Tibial nerve (tissue), 4 donors: ENCODE measurements around the gene CASZ1. TPM values are rescaled to one million over a fixed set of nuclear protein-coding genes. Genes with fewer than 3 reads are reported as not detected.
A peak's percentile ranks its signal among the peaks of the same experiment; 100 is the strongest.

ENCODE experiments used
- DNase-seq, 2 donors: peaks; one replicate each; pipeline ENCODE4 v3.0.0-alpha.2; 2019; ENCODE audit warnings: low spot score in 2 of 2
- H3K27ac ChIP-seq, 4 donors: fragments of 200-600 bp; sonication (generic) in 3 of 4; one replicate each; pipeline ENCODE4 v1.5.1; 2017 to 2019; ENCODE audit warnings: mild to moderate bottlenecking in 1 of 4
- H3K27me3 ChIP-seq, 2 donors: fragments of 200-600 bp; sonication (generic) in 1 of 2; one replicate each; pipeline versions ENCODE4 v1.5.1 to v1.6.0; 2017 to 2019
- H3K36me3 ChIP-seq, 3 donors: fragments of 200-600 bp; sonication (generic); one replicate each; pipeline ENCODE4 v1.5.1; 2018 to 2019
- H3K4me1 ChIP-seq, 4 donors: fragments of 200-600 bp; sonication (generic) in 3 of 4; one replicate each; pipeline ENCODE4 v1.5.1; 2017 to 2019
- H3K4me3 ChIP-seq, 4 donors: fragments of 200-600 bp; sonication (generic) in 3 of 4; one replicate each; pipeline ENCODE4 v1.5.1; 2017 to 2019; ENCODE audit warnings: mild to moderate bottlenecking in 1 of 4, moderate library complexity in 1 of 4
- H3K9me3 ChIP-seq, 4 donors: fragments of 200-600 bp; sonication (generic) in 3 of 4; one replicate each; pipeline ENCODE4 v1.5.1; 2017 to 2019
- EP300 ChIP-seq, 2 donors: sonication (generic); formaldehyde crosslinking; IDR thresholded peaks; one replicate each; pipeline ENCODE4 v1.6.1; 2017; ENCODE audit warnings: antibody characterized with exemption in 2 of 2, mild to moderate bottlenecking in 1 of 2
- POLR2A ChIP-seq, 2 donors: fragments of 450-650 bp; IDR thresholded peaks; one replicate each; pipeline ENCODE4 v1.6.1; 2017; ENCODE audit warnings: antibody characterized with exemption in 2 of 2, mild to moderate bottlenecking in 2 of 2, moderate library complexity in 2 of 2
- WGBS, 2 donors: methylation state at CpG; one replicate each; pipeline ENCODE4 v1.1.5; 2018; 5-methylcytosine and 5-hydroxymethylcytosine counted together
- total RNA-seq, 4 donors: library from RNA; depleted of rRNA; stranded (reverse); fragments of >200 nt; gene quantifications; one replicate each; pipeline ENCODE4 v1.1.0, GENCODE V29; 2016
- TF ChIP-seq, protein P1 (sequence below), 5 experiments: fragments of 200-600 bp in 3 of 5; fragments of 450-650 bp in 2 of 5; sonication (generic) in 3 of 5; IDR thresholded peaks; one replicate each; pipeline ENCODE4 v1.5.1; 2016 to 2019; ENCODE audit warnings: antibody characterized with exemption in 5 of 5, mild to moderate bottlenecking in 3 of 5, moderate library complexity in 2 of 5

CASZ1 gene
- total RNA-seq, 4 donors from 2014 or later = 1.7 to 7.5 (median 5.1) TPM

DNA sequence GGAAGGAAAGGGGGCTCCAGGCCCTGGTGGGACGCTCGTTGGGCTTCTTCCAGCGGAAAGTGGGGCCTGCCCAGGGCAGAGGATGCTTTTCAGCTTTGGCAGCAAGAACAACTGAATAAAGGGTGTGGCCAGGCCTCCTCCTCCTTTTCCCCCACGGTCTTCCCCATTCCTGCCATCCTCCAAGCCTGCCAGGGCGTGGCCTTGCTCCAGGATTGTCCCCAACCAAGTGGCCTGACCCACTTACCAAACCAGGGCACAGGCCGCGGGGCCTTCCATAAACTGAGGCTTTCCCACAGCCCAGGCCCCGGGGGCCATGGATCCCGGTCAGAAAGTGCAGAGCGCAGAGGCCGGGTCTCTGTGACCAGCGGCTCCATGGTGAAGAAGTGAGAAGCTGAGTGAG lies 33.6 kb downstream of the CASZ1 start:
- Histone ChIP-seq H3K4me3 (no peak overlapping the region), H3K27ac (peak overlapping the region in 1 of 4 donors; percentile 9), H3K27me3 (no peaks in the 10 kb centered on the region), H3K4me1 (peaks cover 0 to 17% (median 3%) of the 10 kb centered on the region in 4 donors), H3K9me3 (no peaks in the 10 kb centered on the region), H3K36me3 (no peaks in the 10 kb centered on the region)
- no peak for TF ChIP-seq POLR2A (IDR thresholded peaks at IDR 0.05)
- TF ChIP-seq, protein P1, sequence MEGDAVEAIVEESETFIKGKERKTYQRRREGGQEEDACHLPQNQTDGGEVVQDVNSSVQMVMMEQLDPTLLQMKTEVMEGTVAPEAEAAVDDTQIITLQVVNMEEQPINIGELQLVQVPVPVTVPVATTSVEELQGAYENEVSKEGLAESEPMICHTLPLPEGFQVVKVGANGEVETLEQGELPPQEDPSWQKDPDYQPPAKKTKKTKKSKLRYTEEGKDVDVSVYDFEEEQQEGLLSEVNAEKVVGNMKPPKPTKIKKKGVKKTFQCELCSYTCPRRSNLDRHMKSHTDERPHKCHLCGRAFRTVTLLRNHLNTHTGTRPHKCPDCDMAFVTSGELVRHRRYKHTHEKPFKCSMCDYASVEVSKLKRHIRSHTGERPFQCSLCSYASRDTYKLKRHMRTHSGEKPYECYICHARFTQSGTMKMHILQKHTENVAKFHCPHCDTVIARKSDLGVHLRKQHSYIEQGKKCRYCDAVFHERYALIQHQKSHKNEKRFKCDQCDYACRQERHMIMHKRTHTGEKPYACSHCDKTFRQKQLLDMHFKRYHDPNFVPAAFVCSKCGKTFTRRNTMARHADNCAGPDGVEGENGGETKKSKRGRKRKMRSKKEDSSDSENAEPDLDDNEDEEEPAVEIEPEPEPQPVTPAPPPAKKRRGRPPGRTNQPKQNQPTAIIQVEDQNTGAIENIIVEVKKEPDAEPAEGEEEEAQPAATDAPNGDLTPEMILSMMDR (IDR thresholded peaks at IDR 0.05) = no peak
- TF ChIP-seq EP300 (IDR thresholded peaks at IDR 0.05) = no peak
- 82 to 83% methylated on average over 5 to 9 of the region's 12 CpGs for WGBS, 2 donors
- DNase-seq = no peak

DNA sequence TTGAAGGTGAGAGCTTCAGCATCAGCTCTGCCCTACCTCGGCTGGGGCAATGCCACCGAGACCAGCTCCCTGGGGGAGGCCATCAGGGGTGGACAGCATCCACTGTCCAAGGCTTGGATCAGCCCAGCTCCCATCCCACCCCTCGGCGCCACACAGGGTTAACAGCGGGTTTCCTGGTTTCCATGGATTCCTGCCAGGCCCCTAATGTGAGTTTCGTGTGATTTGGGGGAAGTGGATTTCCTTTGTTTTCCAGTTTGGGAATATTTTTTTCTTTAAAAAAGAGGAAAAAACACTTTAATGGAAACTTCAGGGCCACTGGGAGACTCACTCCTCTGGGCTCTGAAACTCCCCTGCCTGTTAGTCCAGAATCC lies 34.3 kb downstream of the CASZ1 start:
- H3K27ac ChIP-seq = peak overlapping the region in 2 of 4 donors; percentile 32 to 34

DNA sequence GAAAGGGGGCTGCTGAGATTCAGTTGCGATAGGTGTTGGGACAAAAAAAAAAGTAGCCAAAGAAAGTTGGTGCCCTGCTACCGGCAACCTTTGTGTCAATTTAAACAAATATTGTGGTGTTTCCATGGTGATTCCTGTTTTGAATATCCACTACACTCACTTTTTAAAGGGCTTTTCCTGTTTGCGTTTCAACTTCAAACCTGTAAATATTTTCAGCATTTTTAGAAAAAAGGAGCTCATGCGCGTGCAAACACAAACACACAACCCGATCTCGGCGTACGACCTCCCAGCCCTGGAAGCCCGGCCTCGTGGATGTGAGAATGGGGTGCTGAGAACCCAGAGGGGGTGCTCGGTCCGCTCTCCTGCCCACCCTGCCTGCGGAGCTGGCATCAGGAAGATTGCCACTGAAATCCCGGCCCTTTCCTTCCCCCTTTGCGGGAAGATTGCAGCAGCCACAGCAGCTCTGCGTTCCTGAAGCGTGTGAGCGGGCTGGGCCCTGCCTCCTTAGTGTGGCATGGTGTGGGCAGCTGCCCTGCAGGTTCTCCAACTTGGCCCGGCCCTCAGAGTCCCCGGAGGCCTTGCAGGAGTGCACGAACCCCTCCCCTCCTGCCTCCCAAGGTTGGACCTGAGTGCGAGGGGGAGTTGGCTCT lies 34.8 kb downstream of the CASZ1 start:
- Histone ChIP-seq H3K27ac (peak overlapping the region in 2 of 4 donors; percentile 32 to 34), H3K4me3 (no peak overlapping the region)
- WGBS, 2 donors = 54 to 60% methylated on average over 18 to 23 of the region's 23 CpGs

More for the DNA sequence above, 34.3 kb downstream of the CASZ1 start:
- Histone ChIP-seq H3K4me3 (no peak overlapping the region), H3K36me3 (no peaks in the 10 kb centered on the region), H3K27me3 (no peaks in the 10 kb centered on the region), H3K9me3 (no peaks in the 10 kb centered on the region), H3K4me1 (peaks cover 0 to 17% (median 3%) of the 10 kb centered on the region in 4 donors)
- no peak for DNase-seq
- 38 to 49% methylated on average over 6 of the region's 6 CpGs for WGBS, 2 donors
- TF ChIP-seq, protein P1 (IDR thresholded peaks at IDR 0.05) = no peak
- TF ChIP-seq EP300 (IDR thresholded peaks at IDR 0.05) (no peak), POLR2A (IDR thresholded peaks at IDR 0.05) (no peak)

DNA sequence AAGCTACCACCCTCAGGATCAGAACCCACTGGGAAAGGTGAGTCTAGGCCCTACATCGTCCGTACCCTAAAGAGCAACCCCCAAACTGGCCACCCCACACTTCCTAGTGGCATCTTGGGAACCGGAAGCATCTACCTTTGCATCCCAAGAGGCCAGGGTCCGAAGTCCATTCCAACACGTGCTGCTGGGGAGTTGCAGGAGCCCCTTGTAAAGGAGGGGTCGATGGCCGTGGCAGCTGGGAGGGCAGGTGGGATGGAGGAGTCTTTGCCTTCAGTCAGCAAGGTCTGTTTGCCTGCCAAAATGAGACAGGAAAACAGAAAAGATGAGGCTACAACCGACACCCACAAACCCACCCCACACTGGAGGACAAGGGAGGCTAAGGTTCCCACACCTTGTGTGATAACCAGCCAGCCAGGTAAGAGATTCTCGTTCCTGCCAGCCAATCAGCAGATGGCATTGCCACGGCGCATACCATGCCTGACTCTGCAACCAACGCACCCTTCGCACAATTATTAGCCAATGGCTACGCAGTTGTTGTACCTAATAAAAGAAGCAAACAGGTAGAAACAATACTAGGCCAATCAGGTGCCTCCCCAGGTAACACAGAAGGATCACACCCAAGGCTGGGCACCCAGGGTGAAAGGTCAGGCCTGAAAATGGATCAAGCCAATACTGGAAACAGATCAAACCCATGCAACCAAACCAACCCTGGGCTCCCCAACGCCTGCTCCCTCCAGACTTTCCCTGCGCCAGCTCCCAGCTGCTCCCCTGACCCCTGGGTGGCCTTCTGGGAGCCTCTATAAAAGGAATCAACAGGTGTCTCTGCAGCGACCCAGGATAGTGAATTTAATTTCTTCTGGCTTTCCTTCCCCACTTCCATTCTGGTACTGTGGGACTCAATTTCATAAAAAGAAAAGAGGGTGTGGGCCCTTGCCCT lies 35.6 kb downstream of the CASZ1 start:
- no peaks in the 10 kb centered on the region for H3K36me3 ChIP-seq
- H3K4me3 ChIP-seq = no peak overlapping the region
- DNase-seq = no peak
- no peaks in the 10 kb centered on the region for H3K27me3 ChIP-seq
- 88 to 90% methylated on average over 17 of the region's 17 CpGs for WGBS, 2 donors
- H3K9me3 ChIP-seq = no peaks in the 10 kb centered on the region
- H3K4me1 ChIP-seq = peaks cover 0 to 25% (median 5%) of the 10 kb centered on the region in 4 donors
- H3K27ac ChIP-seq = peak overlapping the region in 1 of 4 donors; percentile 53
- TF ChIP-seq POLR2A (IDR thresholded peaks at IDR 0.05) = no peak
- TF ChIP-seq EP300 (IDR thresholded peaks at IDR 0.05) = no peak
- TF ChIP-seq, protein P1 (IDR thresholded peaks at IDR 0.05) = no peak

More for the DNA sequence above, 34.8 kb downstream of the CASZ1 start:
- TF ChIP-seq POLR2A (IDR thresholded peaks at IDR 0.05) (no peak), EP300 (IDR thresholded peaks at IDR 0.05) (no peak)
- TF ChIP-seq, protein P1 (IDR thresholded peaks at IDR 0.05) = no peak
- peaks cover 0 to 17% (median 3%) of the 10 kb centered on the region in 4 donors for H3K4me1 ChIP-seq
- no peak for DNase-seq
- no peaks in the 10 kb centered on the region for H3K36me3 ChIP-seq
- no peaks in the 10 kb centered on the region for H3K27me3 ChIP-seq
- H3K9me3 ChIP-seq = no peaks in the 10 kb centered on the region
